ENCODE data around the gene SEC24C.
A peak's percentile ranks its signal among the peaks of the same experiment; 100 is the strongest.
"Not testable (repeated sequence)": the region's sequence is repeated elsewhere in the genome, so short reads cannot be mapped to it uniquely, and the experiment has no call there.

SEC24C gene

GRCh38 chr10:73772281-73773151, 28.3 kb downstream of the SEC24C start:
- DNase-seq (ENCODE audit: low read depth in 2 of 2) = peak; percentile 53 to 61

GRCh38 chr10:73773152-73773879, 29.1 kb downstream of the SEC24C start:
- DNase-seq (ENCODE audit: low read depth in 2 of 2) = no peak

GRCh38 chr10:73774637-73775036, 30.5 kb downstream of the SEC24C start:
- no peak for DNase-seq (ENCODE audit: low read depth in 2 of 2)

- no peak for DNase-seq (ENCODE audit: low read depth in 2 of 2)
These were observed 34.8 kb downstream of the SEC24C start for GRCh38 chr10:73779018-73779417.

- DNase-seq (ENCODE audit: low read depth in 2 of 2) = no peak
These were observed 35.5 kb downstream of the SEC24C start for GRCh38 chr10:73779539-73780197.

GRCh38 chr10:73780301-73780700, 36.1 kb downstream of the SEC24C start:
- no peak for DNase-seq (ENCODE audit: low read depth in 2 of 2)

GRCh38 chr10:73780966-73781365, 36.8 kb downstream of the SEC24C start:
- no peak for DNase-seq (ENCODE audit: low read depth in 2 of 2)

GRCh38 chr10:73781548-73781878, 37.3 kb downstream of the SEC24C start:
- DNase-seq (ENCODE audit: low read depth in 2 of 2) = no peak

GRCh38 chr10:73781879-73782748, 37.9 kb downstream of the SEC24C start, which contains the start of gene CHCHD1:
Gene CHCHD1, plus strand, starts transcription at chr10:73782048. Its CDS starts 28 bp downstream, at chr10:73782076.
- DNase-seq (ENCODE audit: low read depth in 2 of 2) = peak; percentile 54 to 56

- DNase-seq (ENCODE audit: low read depth in 2 of 2) = no peak
These were observed 38.5 kb downstream of the SEC24C start for GRCh38 chr10:73782749-73783085.

GRCh38 chr10:73785211-73785720, 41.1 kb downstream of the SEC24C start, which contains the start of gene ZSWIM8:
Gene ZSWIM8, plus strand, starts transcription at chr10:73785606. Its CDS starts 273 bp downstream, at chr10:73785879.
- peak; percentile 91 for DNase-seq (ENCODE audit: low read depth in 2 of 2)

GRCh38 chr10:73785721-73786511, 41.7 kb downstream of the SEC24C start:
- no peak for DNase-seq (ENCODE audit: low read depth in 2 of 2)

- no peak for DNase-seq (ENCODE audit: low read depth in 2 of 2)
These were observed 42.3 kb downstream of the SEC24C start for GRCh38 chr10:73786512-73786885.

- not testable (repeated sequence) for DNase-seq (ENCODE audit: low read depth in 2 of 2)
These were observed 43.0 kb downstream of the SEC24C start for GRCh38 chr10:73787031-73787800.

GRCh38 chr10:73788864-73789658, 44.9 kb downstream of the SEC24C start:
- no peak for DNase-seq (ENCODE audit: low read depth in 2 of 2)

- DNase-seq (ENCODE audit: low read depth in 2 of 2) = no peak
These were observed 45.5 kb downstream of the SEC24C start for GRCh38 chr10:73789659-73790055.

- no peak for DNase-seq (ENCODE audit: low read depth in 2 of 2)
These were observed 46.9 kb downstream of the SEC24C start for GRCh38 chr10:73790886-73791625.

GRCh38 chr10:73791871-73792400, 47.8 kb downstream of the SEC24C start:
- no peak for DNase-seq (ENCODE audit: low read depth in 2 of 2)

All from fibroblast of skin of left biceps (primary cell).